CD8-positive, alpha-beta memory T cell (primary cell): ENCODE results near the gene DNA2. TPM values are rescaled to one million over a fixed set of nuclear protein-coding genes. Genes with fewer than 3 reads are reported as not detected.
"Not testable (repeated sequence)": the region's sequence is repeated elsewhere in the genome, so short reads cannot be mapped to it uniquely, and the experiment has no call there.

Experiments used
- CTCF ChIA-PET: fragments of 350-600 bp; sonication (Branson Sonifier 250); formaldehyde crosslinking; loops from one replicate; lab custom pipeline; 2021; ENCODE audit warnings: antibody characterized with exemption; lab: Charles Lee
- POLR2A ChIA-PET: fragments of 350-600 bp; sonication (Branson Sonifier 250); formaldehyde crosslinking; loops from one replicate; lab custom pipeline; 2021; ENCODE audit warnings: antibody characterized with exemption; lab: Charles Lee
- DNase-seq, 5 donors: peaks; one replicate each; pipeline versions ENCODE4 v3.0.0 to v3.0.0-alpha.2; 2020 to 2022; ENCODE audit warnings: mixed read lengths in 1 of 5
- H3K27ac ChIP-seq: one replicate; pipeline ENCODE4 v1.7.0; 2013; ENCODE audit warnings: low read depth, mild to moderate bottlenecking, low read length, moderate library complexity
- H3K27me3 ChIP-seq: 2 replicates; pipeline ENCODE4 v1.7.0; 2013; ENCODE audit warnings: low read length, mild to moderate bottlenecking; ENCODE audit not compliant: insufficient read depth, poor library complexity, severe bottlenecking
- H3K36me3 ChIP-seq: 2 replicates; pipeline ENCODE4 v1.7.0; 2013; ENCODE audit warnings: mild to moderate bottlenecking, low read length, moderate library complexity; ENCODE audit not compliant: insufficient read depth
- H3K4me1 ChIP-seq: 2 replicates; pipeline ENCODE4 v1.7.0; 2013; ENCODE audit warnings: mild to moderate bottlenecking, low read length, moderate library complexity; ENCODE audit not compliant: insufficient read depth
- H3K4me3 ChIP-seq: 2 replicates; pipeline ENCODE4 v1.7.0; 2013; ENCODE audit warnings: mild to moderate bottlenecking, low read length
- H3K9me3 ChIP-seq: 2 replicates; pipeline ENCODE4 v1.7.0; 2013; ENCODE audit warnings: mild to moderate bottlenecking, low read length
- H3K27ac Mint-ChIP-seq, 8 donors: one replicate each; pipeline ENCODE4 v1.8.0; 2020 to 2021; ENCODE audit warnings: mixed read lengths in 8 of 8, mild to moderate bottlenecking in 6 of 8, inconsistent platforms in 3 of 8, moderate library complexity in 3 of 8
- H3K27me3 Mint-ChIP-seq, 2 donors: one replicate each; pipeline ENCODE4 v1.8.0; 2020 to 2021; ENCODE audit warnings: mixed read lengths in 2 of 2, mild to moderate bottlenecking in 1 of 2, moderate library complexity in 1 of 2
- H3K36me3 Mint-ChIP-seq, 3 donors: one replicate each; pipeline ENCODE4 v1.8.0; 2020 to 2021; ENCODE audit warnings: mixed read lengths in 3 of 3, inconsistent platforms in 1 of 3, mild to moderate bottlenecking in 1 of 3
- H3K4me1 Mint-ChIP-seq, 3 donors: one replicate each; pipeline ENCODE4 v1.8.0; 2020 to 2021; ENCODE audit warnings: mixed read lengths in 3 of 3, inconsistent platforms in 1 of 3, mild to moderate bottlenecking in 1 of 3
- H3K4me3 Mint-ChIP-seq, 7 donors: one replicate each; pipeline ENCODE4 v1.8.0; 2020 to 2021; ENCODE audit warnings: mixed read lengths in 7 of 7, mild to moderate bottlenecking in 6 of 7, moderate library complexity in 4 of 7, inconsistent platforms in 2 of 7
- H3K9me3 Mint-ChIP-seq, 5 donors: one replicate each; pipeline ENCODE4 v1.8.0; 2020 to 2022; ENCODE audit warnings: mixed read lengths in 5 of 5, mild to moderate bottlenecking in 3 of 5, moderate library complexity in 2 of 5, inconsistent platforms in 1 of 5
- polyA plus RNA-seq: library from polyadenylated mRNA; unstranded; fragments of 300-500 nt; fragmentation: Illumina TruSeq; gene quantifications from one replicate; pipeline ENCODE4 v1.2.3, GENCODE V29; 2021
- total RNA-seq, 2 experiments: library from RNA; stranded (reverse); gene quantifications; one replicate each; pipeline ENCODE4 v1.2.3, GENCODE V29; 2021

DNA2 gene
- total RNA-seq: 10 to 100 TPM; 37.3 to 40.0 TPM
- polyA plus RNA-seq: 0.55 TPM

GRCh38 chr10:68471586-68472408 lies at the start of gene DNA2:
DNA2 (minus strand) TSS chr10:68471973; CDS start chr10:68471864, 109 bp downstream.
- peaks cover 6% of the 10 kb centered on the region for H3K4me1 ChIP-seq
- ChIA-PET CTCF (interaction anchor here (1.1 kb wide), 2 partner anchors 17 to 74 kb away, joined by 3 read pairs; no protein-coding TSS in a partner anchor), POLR2A (no interaction called here)
- no peaks in the 10 kb centered on the region for H3K36me3 ChIP-seq
- Mint-ChIP-seq H3K36me3 (peaks cover 0 to 4% (median 0%) of the 10 kb centered on the region in 3 donors), H3K27me3 (no peaks in the 10 kb centered on the region), H3K27ac (peak within 1 kb of the TSS; percentile 26 to 99 (median 86)), H3K9me3 (no peaks in the 10 kb centered on the region), H3K4me3 (peak within 1 kb of the TSS; percentile 96 to 99 (median 97)), H3K4me1 (peaks cover 10 to 31% (median 22%) of the 10 kb centered on the region in 3 donors)
- H3K4me3 ChIP-seq: peak within 1 kb of the TSS; percentile 86
- no peaks in the 10 kb centered on the region for H3K27me3 ChIP-seq
- peak within 1 kb of the TSS; percentile 74 for H3K27ac ChIP-seq
- DNase-seq: peak; percentile 46 to 75 (median 66)
- H3K9me3 ChIP-seq: no peaks in the 10 kb centered on the region

- CTCF ChIA-PET, H3K36me3 ChIP-seq, H3K9me3 Mint-ChIP-seq, H3K27ac Mint-ChIP-seq, POLR2A ChIA-PET, H3K4me3 ChIP-seq, H3K27me3 ChIP-seq, H3K27me3 Mint-ChIP-seq, H3K4me1 ChIP-seq, DNase-seq, H3K9me3 ChIP-seq, H3K4me3 Mint-ChIP-seq, H3K27ac ChIP-seq: not testable (repeated sequence)
- peaks cover 0 to 50% (median 7%) of the 10 kb centered on the region in 3 donors for H3K36me3 Mint-ChIP-seq
- peaks cover 0 to 11% (median 2%) of the 10 kb centered on the region in 3 donors for H3K4me1 Mint-ChIP-seq
These were observed 46.8 kb upstream of the DNA2 start for GRCh38 chr10:68518609-68519008.

DNA sequence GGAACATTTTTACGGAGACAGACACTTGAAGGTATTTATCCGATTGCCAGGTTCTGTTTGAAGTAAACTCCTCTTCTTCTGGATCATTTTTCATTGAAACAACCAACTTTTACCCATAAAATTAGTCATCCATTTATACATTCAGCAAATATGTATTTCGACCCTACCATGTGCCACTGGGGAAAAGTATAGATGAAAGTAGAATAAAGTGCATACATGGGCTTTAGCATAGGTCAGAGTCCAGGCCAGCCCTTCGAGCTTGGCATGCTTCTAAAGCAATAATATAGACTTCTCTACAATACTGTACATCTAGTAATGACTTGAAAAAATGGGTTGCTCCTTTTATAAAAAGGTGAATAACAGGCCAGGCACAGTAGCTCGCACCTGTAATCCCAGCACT lies 45.4 kb upstream of the DNA2 start:
- H3K36me3 ChIP-seq: no peaks in the 10 kb centered on the region
- CTCF ChIA-PET: no interaction called here
- POLR2A ChIA-PET: no interaction called here
- H3K4me3 ChIP-seq: no peak overlapping the region
- no peaks in the 10 kb centered on the region for H3K4me1 ChIP-seq
- H3K9me3 ChIP-seq: no peaks in the 10 kb centered on the region
- Mint-ChIP-seq H3K9me3 (no peaks in the 10 kb centered on the region), H3K27ac (peak overlapping the region in 1 of 8 donors; percentile 36), H3K27me3 (no peaks in the 10 kb centered on the region), H3K4me3 (no peak overlapping the region), H3K4me1 (peaks cover 0 to 7% (median 2%) of the 10 kb centered on the region in 3 donors), H3K36me3 (peaks cover 0 to 51% (median 7%) of the 10 kb centered on the region in 3 donors)
- H3K27me3 ChIP-seq: no peaks in the 10 kb centered on the region
- no peak for DNase-seq
- H3K27ac ChIP-seq: no peak overlapping the region

GRCh38 chr10:68516766-68517165 lies 45.0 kb upstream of the DNA2 start:
- ChIA-PET POLR2A (no interaction called here), CTCF (no interaction called here)
- H3K36me3 ChIP-seq: no peaks in the 10 kb centered on the region
- Mint-ChIP-seq H3K4me3 (no peak overlapping the region), H3K9me3 (no peaks in the 10 kb centered on the region), H3K27ac (no peak overlapping the region), H3K36me3 (peaks cover 0 to 48% (median 5%) of the 10 kb centered on the region in 3 donors), H3K27me3 (no peaks in the 10 kb centered on the region), H3K4me1 (peaks cover 0 to 5% (median 2%) of the 10 kb centered on the region in 3 donors)
- no peak overlapping the region for H3K4me3 ChIP-seq
- H3K27ac ChIP-seq: no peak overlapping the region
- H3K27me3 ChIP-seq: no peaks in the 10 kb centered on the region
- no peaks in the 10 kb centered on the region for H3K4me1 ChIP-seq
- DNase-seq: no peak
- H3K9me3 ChIP-seq: no peaks in the 10 kb centered on the region

DNA sequence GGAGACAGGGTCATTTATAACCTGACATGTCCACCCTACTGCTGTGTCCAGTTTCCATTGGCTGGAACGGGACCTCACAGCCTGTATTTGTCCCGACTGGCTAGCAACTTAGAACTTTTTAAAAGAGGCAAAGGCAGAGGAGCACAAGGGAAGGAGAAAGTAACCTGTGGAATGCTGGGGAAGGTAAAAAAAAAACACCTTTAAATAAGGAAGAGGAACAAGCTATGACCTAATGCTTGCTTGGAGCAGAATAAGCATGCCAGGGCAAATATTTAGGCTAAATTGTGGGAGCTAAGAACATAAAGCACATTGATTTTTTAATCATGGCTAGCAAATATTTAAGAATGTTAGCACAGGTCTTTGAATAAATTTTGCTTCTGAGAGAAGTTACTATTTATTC lies 44.4 kb upstream of the DNA2 start:
- H3K4me1 ChIP-seq, POLR2A ChIA-PET, H3K4me1 Mint-ChIP-seq, H3K9me3 ChIP-seq, CTCF ChIA-PET, H3K27me3 Mint-ChIP-seq, DNase-seq, H3K4me3 ChIP-seq, H3K27ac ChIP-seq, H3K4me3 Mint-ChIP-seq, H3K27me3 ChIP-seq, H3K36me3 ChIP-seq, H3K9me3 Mint-ChIP-seq: not testable (repeated sequence)
- peak overlapping the region in 1 of 8 donors; percentile 13 for H3K27ac Mint-ChIP-seq
- peaks cover 0 to 50% (median 6%) of the 10 kb centered on the region in 3 donors for H3K36me3 Mint-ChIP-seq

DNA sequence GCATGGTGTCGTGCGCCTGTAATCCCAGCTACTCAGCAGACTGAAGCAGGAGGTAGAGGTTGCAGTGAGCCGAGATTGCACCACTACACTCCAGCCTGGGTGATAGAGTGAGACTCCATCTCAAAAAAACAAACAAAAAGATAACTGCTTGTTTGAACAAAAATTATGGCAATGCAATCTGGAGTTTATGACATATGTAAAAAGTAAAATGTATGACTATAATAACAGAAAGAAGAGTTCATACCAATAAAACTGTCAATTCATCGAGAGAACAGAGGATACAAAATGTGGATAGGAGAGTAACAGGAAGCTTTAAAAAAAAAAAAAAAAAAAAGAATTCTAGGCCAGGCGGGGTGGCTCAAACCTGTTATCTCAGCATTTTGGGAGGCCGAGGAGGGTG lies 36.3 kb upstream of the DNA2 start:
- H3K36me3 Mint-ChIP-seq: peaks cover 0 to 36% (median 3%) of the 10 kb centered on the region in 3 donors
- no peaks in the 10 kb centered on the region for H3K4me1 Mint-ChIP-seq
- H3K9me3 Mint-ChIP-seq: no peaks in the 10 kb centered on the region
- no peak for DNase-seq
- H3K27me3 ChIP-seq: no peaks in the 10 kb centered on the region
- H3K27ac Mint-ChIP-seq: no peak overlapping the region
- H3K4me1 ChIP-seq: no peaks in the 10 kb centered on the region
- no peak overlapping the region for H3K4me3 ChIP-seq
- H3K27ac ChIP-seq: no peak overlapping the region
- H3K36me3 ChIP-seq: no peaks in the 10 kb centered on the region
- H3K27me3 Mint-ChIP-seq: no peaks in the 10 kb centered on the region
- no peak overlapping the region for H3K4me3 Mint-ChIP-seq
- no peaks in the 10 kb centered on the region for H3K9me3 ChIP-seq
- POLR2A ChIA-PET: no interaction called here
- CTCF ChIA-PET: no interaction called here

DNA sequence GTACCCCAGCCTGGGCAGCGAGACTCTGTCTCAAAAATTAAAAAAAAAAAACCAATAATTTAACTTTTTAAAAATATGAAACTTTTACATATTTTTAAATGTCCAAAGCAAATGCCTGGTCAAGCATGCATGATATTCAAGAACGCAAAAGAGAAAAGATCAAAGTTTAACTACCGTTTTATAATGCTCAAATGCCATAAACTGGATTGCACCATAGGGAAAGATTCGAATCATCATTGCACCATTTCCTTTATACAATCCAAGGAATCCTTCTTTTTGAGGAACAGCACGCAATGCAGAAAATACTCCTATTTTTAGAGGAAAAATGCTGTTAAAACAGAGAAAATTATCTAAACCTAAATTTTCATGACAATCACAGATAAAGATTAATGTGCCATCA lies 34.6 kb upstream of the DNA2 start:
- no peaks in the 10 kb centered on the region for H3K27me3 Mint-ChIP-seq
- Histone ChIP-seq H3K27me3 (no peaks in the 10 kb centered on the region), H3K27ac (no peak overlapping the region), H3K36me3 (no peaks in the 10 kb centered on the region), H3K4me3 (no peak overlapping the region), H3K9me3 (no peaks in the 10 kb centered on the region), H3K4me1 (no peaks in the 10 kb centered on the region)
- no peak overlapping the region for H3K27ac Mint-ChIP-seq
- H3K9me3 Mint-ChIP-seq: no peaks in the 10 kb centered on the region
- CTCF ChIA-PET: no interaction called here
- peaks cover 0 to 38% (median 6%) of the 10 kb centered on the region in 3 donors for H3K36me3 Mint-ChIP-seq
- POLR2A ChIA-PET: no interaction called here
- H3K4me1 Mint-ChIP-seq: no peaks in the 10 kb centered on the region
- no peak for DNase-seq
- H3K4me3 Mint-ChIP-seq: no peak overlapping the region

DNA sequence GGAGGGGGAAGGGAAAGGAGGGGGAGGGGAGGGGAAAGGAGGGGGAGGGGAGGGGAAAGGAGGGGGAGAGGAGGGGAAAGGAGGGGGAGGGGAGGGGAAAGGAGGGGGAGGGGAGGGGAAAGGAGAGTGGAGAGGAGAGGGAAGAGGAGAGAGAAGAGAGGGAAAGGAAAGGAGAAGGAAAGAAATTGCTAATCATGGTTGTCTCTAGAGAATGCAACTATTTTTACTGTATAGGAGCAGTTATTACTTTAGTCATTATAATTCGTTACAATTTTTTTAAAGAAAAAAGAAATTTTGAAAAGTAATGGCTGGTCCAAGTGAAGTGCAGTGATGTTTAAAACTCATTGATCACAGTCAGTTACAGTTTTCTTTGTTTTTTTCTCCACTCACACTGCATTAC lies 31.1 kb upstream of the DNA2 start:
- no peaks in the 10 kb centered on the region for H3K4me1 Mint-ChIP-seq
- Histone ChIP-seq H3K36me3 (peaks cover 8% of the 10 kb centered on the region), H3K27me3 (no peaks in the 10 kb centered on the region), H3K4me3 (no peak overlapping the region), H3K9me3 (no peaks in the 10 kb centered on the region), H3K27ac (no peak overlapping the region), H3K4me1 (no peaks in the 10 kb centered on the region)
- POLR2A ChIA-PET: no interaction called here
- H3K4me3 Mint-ChIP-seq: no peak overlapping the region
- H3K27ac Mint-ChIP-seq: no peak overlapping the region
- CTCF ChIA-PET: no interaction called here
- H3K27me3 Mint-ChIP-seq: peaks cover 0 to 2% of the 10 kb centered on the region in 2 donors
- no peak for DNase-seq
- H3K9me3 Mint-ChIP-seq: no peaks in the 10 kb centered on the region
- peaks cover 10 to 54% (median 17%) of the 10 kb centered on the region in 3 donors for H3K36me3 Mint-ChIP-seq
